Thoracic aorta (tissue), 2 donors: ENCODE results near the gene FEM1C. TPM values are rescaled to one million over a fixed set of nuclear protein-coding genes. Genes with fewer than 3 reads are reported as not detected.

Experiments
- ATAC-seq: fragments of 150-250 bp; one replicate; pipeline ENCODE4 v1.8.0; 2017; ENCODE audit warnings: low read depth; ENCODE audit not compliant: insufficient number of reproducible peaks, low FRiP score
- DNase-seq: peaks from one replicate; pipeline ENCODE4 v3.0.0-alpha.2; 2020; ENCODE audit warnings: low spot score
- H3K27ac ChIP-seq, 2 donors: fragments of 200-600 bp; sonication (generic); 1 replicate in 1 of 2; 2 replicates in 1 of 2; pipeline ENCODE4 v1.5.1; 2016; ENCODE audit warnings: mild to moderate bottlenecking in 2 of 2, moderate library complexity in 2 of 2
- H3K27me3 ChIP-seq: fragments of 200-600 bp; sonication (generic); replicated peaks from 2 replicates; pipeline ENCODE4 v1.6.0; 2016; ENCODE audit warnings: mild to moderate bottlenecking; ENCODE audit not compliant: insufficient read depth
- H3K36me3 ChIP-seq: fragments of 200-600 bp; sonication (generic); one replicate; pipeline ENCODE4 v1.5.1; 2016
- H3K4me1 ChIP-seq, 2 donors: fragments of 200-600 bp; sonication (generic); 1 replicate in 1 of 2; 2 replicates in 1 of 2; pipeline versions ENCODE4 v1.5.1 to v1.6.0; 2016; ENCODE audit warnings: low read depth in 2 of 2, mild to moderate bottlenecking in 1 of 2; ENCODE audit not compliant: control insufficient read depth in 1 of 2
- H3K4me3 ChIP-seq: fragments of 200-600 bp; sonication (generic); 2 replicates; pipeline ENCODE4 v1.5.1; 2016; ENCODE audit warnings: mild to moderate bottlenecking
- H3K9me3 ChIP-seq: fragments of 200-600 bp; sonication (generic); 2 replicates; pipeline ENCODE4 v1.5.1; 2016
- total RNA-seq, 2 donors: library from RNA; depleted of rRNA; stranded (reverse); fragments of >200 nt; gene quantifications; one replicate each; pipeline versions ENCODE4 v1.1.0 to v1.2.3, GENCODE V29; 2016
- TF ChIP-seq, protein P1 (sequence below): fragments of 200-600 bp; sonication (generic); IDR thresholded peaks from one replicate; pipeline ENCODE4 v1.5.1; 2019; ENCODE audit warnings: antibody characterized with exemption

FEM1C gene
- total RNA-seq, 2 donors from 2014 or later: 14.1 to 35.6 TPM

DNA sequence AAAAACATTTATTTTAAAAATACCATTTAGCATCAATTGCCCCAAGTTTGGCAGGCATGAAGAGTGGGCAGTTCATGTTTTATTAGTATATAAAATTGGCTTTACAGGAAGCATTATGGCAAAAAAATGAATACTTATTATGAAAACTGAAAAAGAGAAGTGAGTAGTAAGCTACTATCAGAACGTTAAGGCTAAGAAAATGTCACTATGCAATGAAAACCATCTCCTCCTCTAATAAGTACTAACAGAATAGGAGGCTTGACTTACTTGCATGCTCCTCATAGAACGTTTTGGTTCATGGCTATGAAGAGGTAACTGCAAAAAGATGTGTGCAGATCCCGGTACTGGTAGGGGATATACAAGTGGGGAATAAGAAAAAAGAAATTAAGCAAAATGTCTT, 34.1 kb upstream of the FEM1C start:
- ATAC-seq (no peak), DNase-seq (no peak)
- Histone ChIP-seq H3K36me3 (no peaks in the 10 kb centered on the region), H3K4me1 (no peaks in the 10 kb centered on the region), H3K27ac (no peak overlapping the region), H3K9me3 (no peaks in the 10 kb centered on the region), H3K4me3 (no peak overlapping the region), H3K27me3 (no peaks in the 10 kb centered on the region)
- TF ChIP-seq, protein P1, sequence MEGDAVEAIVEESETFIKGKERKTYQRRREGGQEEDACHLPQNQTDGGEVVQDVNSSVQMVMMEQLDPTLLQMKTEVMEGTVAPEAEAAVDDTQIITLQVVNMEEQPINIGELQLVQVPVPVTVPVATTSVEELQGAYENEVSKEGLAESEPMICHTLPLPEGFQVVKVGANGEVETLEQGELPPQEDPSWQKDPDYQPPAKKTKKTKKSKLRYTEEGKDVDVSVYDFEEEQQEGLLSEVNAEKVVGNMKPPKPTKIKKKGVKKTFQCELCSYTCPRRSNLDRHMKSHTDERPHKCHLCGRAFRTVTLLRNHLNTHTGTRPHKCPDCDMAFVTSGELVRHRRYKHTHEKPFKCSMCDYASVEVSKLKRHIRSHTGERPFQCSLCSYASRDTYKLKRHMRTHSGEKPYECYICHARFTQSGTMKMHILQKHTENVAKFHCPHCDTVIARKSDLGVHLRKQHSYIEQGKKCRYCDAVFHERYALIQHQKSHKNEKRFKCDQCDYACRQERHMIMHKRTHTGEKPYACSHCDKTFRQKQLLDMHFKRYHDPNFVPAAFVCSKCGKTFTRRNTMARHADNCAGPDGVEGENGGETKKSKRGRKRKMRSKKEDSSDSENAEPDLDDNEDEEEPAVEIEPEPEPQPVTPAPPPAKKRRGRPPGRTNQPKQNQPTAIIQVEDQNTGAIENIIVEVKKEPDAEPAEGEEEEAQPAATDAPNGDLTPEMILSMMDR: no peak

DNA sequence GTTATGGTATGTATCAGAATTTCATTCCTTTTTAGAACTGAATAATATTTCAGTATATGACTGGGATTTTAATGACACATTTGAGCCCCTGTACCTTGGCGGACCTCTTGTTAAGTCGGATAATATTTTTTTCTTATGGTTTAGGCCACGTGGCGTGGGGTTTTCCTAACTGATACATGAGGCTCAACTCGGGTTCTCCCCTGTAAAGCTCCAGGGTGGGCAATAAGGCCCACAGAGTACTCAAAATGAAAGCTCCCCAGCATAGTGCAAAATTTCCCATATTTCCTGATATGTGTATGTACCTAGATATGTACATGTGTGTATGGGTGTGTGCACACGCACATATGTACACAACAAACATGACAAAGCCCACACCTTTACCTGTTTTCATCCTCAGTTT, 33.2 kb upstream of the FEM1C start:
- H3K4me3 ChIP-seq: no peak overlapping the region
- H3K27me3 ChIP-seq: no peaks in the 10 kb centered on the region
- DNase-seq (no peak), ATAC-seq (no peak)
- H3K36me3 ChIP-seq: no peaks in the 10 kb centered on the region
- TF ChIP-seq, protein P1: no peak
- H3K4me1 ChIP-seq: no peaks in the 10 kb centered on the region
- H3K9me3 ChIP-seq: no peaks in the 10 kb centered on the region
- H3K27ac ChIP-seq: no peak overlapping the region

DNA sequence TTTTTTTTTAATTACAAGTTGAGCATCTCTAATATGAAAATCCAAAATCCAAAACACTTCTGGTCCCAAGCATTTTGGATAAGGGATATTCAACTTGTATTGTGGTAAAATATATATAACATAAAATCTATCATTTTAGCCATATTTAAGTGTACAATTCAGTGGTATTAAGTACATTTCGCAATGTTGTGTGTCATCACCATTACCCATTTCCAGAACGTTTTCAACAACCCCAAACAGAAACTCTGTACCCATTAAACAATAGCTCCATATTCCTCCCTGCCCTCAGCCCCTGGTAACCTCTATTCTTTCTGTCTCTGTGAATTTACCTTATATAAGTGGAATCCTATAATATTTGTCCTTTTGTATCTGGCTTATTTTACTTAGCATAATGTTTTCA, 32.8 kb upstream of the FEM1C start:
- no peaks in the 10 kb centered on the region for H3K4me1 ChIP-seq
- no peaks in the 10 kb centered on the region for H3K27me3 ChIP-seq
- H3K9me3 ChIP-seq: no peaks in the 10 kb centered on the region
- no peak overlapping the region for H3K4me3 ChIP-seq
- ATAC-seq (no peak), DNase-seq (no peak)
- no peak overlapping the region for H3K27ac ChIP-seq
- TF ChIP-seq, protein P1: no peak
- H3K36me3 ChIP-seq: no peaks in the 10 kb centered on the region

DNA sequence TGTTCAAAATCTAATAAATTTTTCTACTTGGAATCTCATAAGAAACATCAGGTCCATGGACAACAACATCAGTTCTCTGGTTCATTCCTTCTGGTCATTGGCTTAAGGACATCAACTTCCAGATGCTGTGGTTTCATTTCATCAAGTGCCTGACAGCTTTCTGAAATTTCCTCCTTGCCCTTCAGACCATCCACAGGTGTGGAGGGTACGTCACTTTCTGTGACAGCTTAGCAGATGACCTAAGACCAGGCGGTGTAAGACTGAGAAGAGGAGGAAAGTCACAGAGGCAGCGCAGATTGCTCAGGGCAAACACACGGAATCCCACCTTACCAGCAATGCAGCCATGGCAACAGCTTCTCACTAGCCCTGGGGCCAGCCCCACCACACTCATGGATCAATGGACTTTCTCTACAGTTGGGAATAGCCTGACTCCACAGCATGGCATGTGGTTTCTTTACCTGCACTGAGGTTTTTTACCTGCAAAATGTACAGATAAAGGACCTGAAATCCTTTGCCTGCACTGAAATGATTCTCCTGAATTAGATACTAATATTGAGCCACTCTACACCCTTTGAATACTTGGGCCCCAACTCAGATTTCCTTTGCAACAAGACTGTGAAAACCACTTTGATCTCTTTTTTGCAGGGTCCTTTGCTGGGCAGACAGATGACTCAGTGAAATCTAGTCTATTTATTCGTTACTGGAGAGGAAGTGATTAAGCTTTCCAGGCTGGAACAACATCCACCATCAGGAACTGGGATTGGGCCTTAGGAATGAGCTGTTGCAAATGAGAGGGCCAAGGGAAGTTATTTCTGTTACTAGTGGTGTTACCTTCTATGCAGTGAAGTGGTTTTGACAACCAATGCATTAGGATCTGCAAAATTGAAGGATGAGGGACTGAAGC, 30.8 kb upstream of the FEM1C start:
- Histone ChIP-seq H3K4me3 (no peak overlapping the region), H3K9me3 (no peaks in the 10 kb centered on the region), H3K36me3 (no peaks in the 10 kb centered on the region), H3K27me3 (no peaks in the 10 kb centered on the region), H3K27ac (no peak overlapping the region), H3K4me1 (no peaks in the 10 kb centered on the region)
- TF ChIP-seq, protein P1: no peak
- DNase-seq (no peak), ATAC-seq (no peak)

DNA sequence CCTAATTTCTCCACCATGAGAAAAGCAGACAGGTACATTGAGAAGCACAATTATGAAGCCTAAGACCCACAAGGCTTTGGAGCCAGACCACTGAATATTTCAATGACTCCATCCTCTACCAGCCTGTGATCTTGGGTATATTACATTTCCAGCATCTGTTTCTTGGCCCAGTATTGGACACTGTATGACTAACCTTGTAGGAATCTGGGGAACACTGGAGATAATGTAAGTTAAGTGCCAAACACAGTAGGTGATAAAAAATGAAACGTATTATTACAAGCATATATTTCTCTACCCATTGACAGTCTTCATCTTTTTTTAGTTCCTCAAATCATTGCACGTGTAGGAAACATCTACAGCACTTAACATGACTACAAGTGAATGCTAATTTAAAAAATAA, 28.6 kb upstream of the FEM1C start:
- Histone ChIP-seq H3K4me1 (no peaks in the 10 kb centered on the region), H3K4me3 (no peak overlapping the region), H3K27me3 (no peaks in the 10 kb centered on the region), H3K27ac (no peak overlapping the region), H3K9me3 (no peaks in the 10 kb centered on the region), H3K36me3 (no peaks in the 10 kb centered on the region)
- no peak for ATAC-seq
- DNase-seq: no peak
- TF ChIP-seq, protein P1: no peak
